Cortex of kidney (tissue), 1 donor: Measurements from ENCODE around the gene ITPR1.

Source experiments
- DNase-seq: peaks from one replicate; lab custom pipeline; 2025; lab: John Stamatoyannopoulos, UW

Gene ITPR1

GRCh38 chr3:4855676-4856075, 362.5 kb downstream of the ITPR1 start:
- DNase-seq = no peak

- DNase-seq = no peak
Observed at GRCh38 chr3:4856136-4856535, 363.0 kb downstream of the ITPR1 start.

- no peak for DNase-seq
Observed at GRCh38 chr3:4856564-4856963, 363.4 kb downstream of the ITPR1 start.

- no peak for DNase-seq
Observed at GRCh38 chr3:4856986-4857385, 363.8 kb downstream of the ITPR1 start.

- no peak for DNase-seq
Observed at GRCh38 chr3:4859788-4860187, 366.6 kb downstream of the ITPR1 start.

GRCh38 chr3:4862973-4863372, 369.8 kb downstream of the ITPR1 start:
- no peak for DNase-seq

- DNase-seq = no peak
Observed at GRCh38 chr3:4864503-4864902, 371.4 kb downstream of the ITPR1 start.

- no peak for DNase-seq
Observed at GRCh38 chr3:4865714-4866113, 372.6 kb downstream of the ITPR1 start.

- DNase-seq = no peak
Observed at GRCh38 chr3:4866866-4867265, 373.7 kb downstream of the ITPR1 start.

GRCh38 chr3:4877173-4877787, 384.1 kb downstream of the ITPR1 start:
- no peak for DNase-seq

- DNase-seq = no peak
Observed at GRCh38 chr3:4880850-4881249, 387.7 kb downstream of the ITPR1 start.

GRCh38 chr3:4882548-4882947, 389.4 kb downstream of the ITPR1 start:
- DNase-seq = no peak

GRCh38 chr3:4883011-4883410, 389.9 kb downstream of the ITPR1 start:
- no peak for DNase-seq

GRCh38 chr3:4884888-4885287, 391.7 kb downstream of the ITPR1 start:
- DNase-seq = no peak

GRCh38 chr3:4885316-4885715, 392.2 kb downstream of the ITPR1 start:
- no peak for DNase-seq

- no peak for DNase-seq
Observed at GRCh38 chr3:4886448-4886847, 393.3 kb downstream of the ITPR1 start.

- no peak for DNase-seq
Observed at GRCh38 chr3:4887177-4887576, 394.0 kb downstream of the ITPR1 start.

- DNase-seq = no peak
Observed at GRCh38 chr3:4888913-4889846, 396.0 kb downstream of the ITPR1 start.

GRCh38 chr3:4889896-4890295, 396.7 kb downstream of the ITPR1 start:
- DNase-seq = no peak

GRCh38 chr3:4894891-4895530, 401.9 kb downstream of the ITPR1 start:
- no peak for DNase-seq

- DNase-seq = no peak
Observed at GRCh38 chr3:4895838-4896237, 402.7 kb downstream of the ITPR1 start.
